Measurements from ENCODE around the gene PSG1.
"Not testable (repeated sequence)": the region's sequence is repeated elsewhere in the genome, so short reads cannot be mapped to it uniquely, and the experiment has no call there.

- TF ChIP-seq CREB1 (CRISPR knock-in tag; IDR thresholded peaks at IDR 0.05); E2F1 (CRISPR knock-in tag; IDR thresholded peaks at IDR 0.05); ZNF532 (CRISPR knock-in tag; IDR thresholded peaks at IDR 0.05; ENCODE audit: borderline replicate concordance); SMAD3 (CRISPR knock-in tag; IDR thresholded peaks at IDR 0.05; ENCODE audit: borderline replicate concordance); ZNF281 (CRISPR knock-in tag; IDR thresholded peaks at IDR 0.05); CREM (CRISPR knock-in tag; IDR thresholded peaks at IDR 0.05); MYBL2 (CRISPR knock-in tag; IDR thresholded peaks at IDR 0.05); MLX (CRISPR knock-in tag; IDR thresholded peaks at IDR 0.05): not testable (repeated sequence)
- TF ChIP-seq CTCF (IDR thresholded peaks at IDR 0.05): peak; percentile 41; the same call in 1 of the 2 replicates
These were observed 1.8 kb upstream of the PSG1 start for GRCh38 chr19:42881279-42881678.
